Middle frontal gyrus (tissue), 1 donor: ENCODE measurements around the gene PITPNM1.

Experiments used
- DNase-seq: peaks from one replicate; pipeline ENCODE4 v3.0.0-alpha.2; 2015; ENCODE audit warnings: low spot score; ENCODE audit errors: extremely low spot score

The PITPNM1 gene

DNA sequence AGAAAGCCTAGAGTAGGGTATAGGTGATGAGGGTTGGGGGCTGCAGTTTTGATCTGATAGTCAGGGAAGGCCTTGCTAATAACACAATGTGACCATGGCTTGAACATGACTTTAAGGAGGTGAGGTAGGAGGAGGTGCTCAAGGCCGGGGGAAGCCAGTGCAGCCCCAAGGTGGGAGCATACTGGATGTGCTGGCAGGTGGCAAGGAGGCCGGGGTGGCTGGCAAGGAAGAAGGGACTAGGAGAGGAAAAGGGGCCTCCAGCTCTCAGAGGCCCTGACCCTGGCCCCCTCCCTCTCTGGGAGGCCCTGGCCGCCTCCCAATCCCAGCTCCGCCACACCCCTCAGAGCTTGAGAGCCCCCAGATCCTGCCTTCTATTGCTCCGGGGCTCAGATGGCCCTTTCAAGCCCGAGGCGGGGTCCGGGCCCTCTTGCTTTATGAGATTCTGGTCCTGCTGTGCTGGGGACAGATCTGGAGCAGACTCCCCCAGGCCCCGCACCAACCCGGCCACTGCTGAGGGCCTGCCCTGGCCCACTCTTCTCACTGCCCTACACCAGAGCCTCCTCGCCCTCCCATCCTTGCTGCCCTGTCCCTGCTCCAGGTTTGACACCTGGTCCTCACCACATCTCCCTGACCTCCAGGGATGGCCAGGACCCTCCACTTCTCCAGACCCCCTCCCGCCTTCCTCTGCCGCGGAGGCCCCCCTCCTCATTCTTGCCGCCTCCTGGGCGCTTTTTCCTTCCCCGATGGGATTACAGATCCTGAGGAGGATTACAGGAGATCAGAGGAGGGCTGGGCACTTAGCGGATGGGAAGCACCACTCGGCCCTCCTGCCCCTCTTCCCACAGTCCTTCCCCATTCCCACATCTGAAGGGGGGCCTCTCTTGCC, 1.8 kb downstream of the PITPNM1 start:
- DNase-seq = no peak

DNA sequence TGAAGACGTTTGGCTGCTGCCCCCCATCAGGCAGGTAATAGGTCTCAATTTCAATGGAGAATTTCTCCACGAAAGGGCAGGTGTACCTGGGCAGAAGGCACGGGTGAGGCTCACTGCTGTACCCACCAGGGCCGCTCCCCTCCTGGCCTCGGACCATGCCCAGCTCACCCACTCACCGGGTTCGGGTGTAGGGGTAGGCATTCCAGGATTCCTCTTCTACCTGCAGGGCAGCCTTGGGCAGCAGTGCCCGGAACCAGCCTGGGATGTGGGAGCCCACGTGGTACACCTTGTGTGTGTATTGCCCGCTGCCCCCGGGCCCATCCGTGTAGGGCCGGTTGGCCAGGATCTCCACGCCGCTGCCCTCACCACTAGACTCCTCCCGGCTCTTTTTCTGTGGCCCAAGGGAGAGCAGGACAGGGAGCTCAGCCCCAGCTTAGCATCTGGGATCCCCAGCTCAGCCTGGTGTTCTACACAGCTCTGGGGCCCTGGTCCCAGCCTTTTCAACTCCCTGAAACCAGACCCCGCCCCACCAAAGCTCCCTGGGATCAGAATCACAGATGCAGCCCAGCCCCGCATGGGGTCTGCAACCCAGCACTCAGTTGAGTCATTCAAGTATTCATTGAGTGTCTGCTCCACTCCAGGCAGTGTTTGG, 2.7 kb downstream of the PITPNM1 start:
- DNase-seq = no peak

DNA sequence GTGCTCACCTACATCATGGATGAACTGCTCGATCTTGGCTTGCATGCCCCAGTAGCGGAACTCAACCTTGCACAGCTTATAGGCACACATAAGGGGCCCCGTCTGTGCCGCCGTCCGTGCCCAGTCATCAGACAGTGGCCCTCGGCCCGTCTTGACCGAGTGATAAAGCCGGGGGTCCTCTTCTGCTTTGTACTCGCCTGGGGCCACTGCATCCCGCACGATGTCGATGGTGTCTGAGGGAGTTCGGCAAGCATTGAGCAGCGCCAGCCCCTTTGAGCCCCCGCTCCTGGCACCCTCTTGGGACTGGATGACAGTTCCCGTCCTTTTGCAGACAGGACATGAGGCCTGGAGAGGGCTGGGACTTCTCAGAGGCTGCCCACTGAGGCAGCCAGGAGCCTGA, 3.3 kb downstream of the PITPNM1 start:
- no peak for DNase-seq

DNA sequence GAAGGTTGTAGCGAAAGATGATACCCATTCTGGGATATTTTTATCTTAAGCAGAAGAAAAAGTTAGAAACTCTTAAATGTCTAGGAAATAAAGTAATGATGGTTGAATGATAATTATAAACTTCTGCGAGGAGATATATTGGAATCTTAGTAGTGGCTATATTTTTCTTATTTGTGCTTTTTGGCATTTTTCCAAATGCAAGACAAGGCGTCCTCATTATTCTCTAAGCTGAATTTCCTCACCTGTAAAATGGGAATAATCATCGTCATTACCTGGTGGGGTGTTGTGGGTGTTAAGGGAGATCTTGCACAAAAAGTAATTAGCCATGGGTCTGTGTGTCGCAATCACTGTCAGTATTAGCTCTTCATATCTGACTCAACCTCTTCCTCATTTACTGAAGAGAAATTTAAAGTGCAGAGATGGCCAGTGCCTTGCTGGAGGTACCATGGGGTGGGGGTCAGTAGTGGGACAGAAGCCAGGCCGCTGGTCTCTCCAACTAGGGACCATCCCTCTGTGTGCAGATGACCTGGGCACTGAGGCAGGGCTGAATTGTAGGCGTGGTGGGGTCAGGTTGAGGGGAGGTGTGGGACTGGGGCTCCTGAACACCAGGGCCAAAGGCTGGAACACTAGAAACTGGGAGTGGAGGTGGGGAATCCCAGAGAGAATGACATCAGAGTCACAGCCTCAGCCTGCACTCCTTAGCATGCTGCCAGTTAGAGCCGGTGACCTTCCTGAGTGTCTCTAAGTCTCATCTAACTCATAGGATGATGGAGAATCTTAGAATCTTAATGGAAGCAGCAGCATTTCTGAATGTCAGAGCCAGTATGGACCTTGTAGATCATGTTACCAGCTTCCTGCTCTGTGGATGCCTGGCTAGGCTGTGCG, 4.1 kb downstream of the PITPNM1 start:
- DNase-seq = no peak

DNA sequence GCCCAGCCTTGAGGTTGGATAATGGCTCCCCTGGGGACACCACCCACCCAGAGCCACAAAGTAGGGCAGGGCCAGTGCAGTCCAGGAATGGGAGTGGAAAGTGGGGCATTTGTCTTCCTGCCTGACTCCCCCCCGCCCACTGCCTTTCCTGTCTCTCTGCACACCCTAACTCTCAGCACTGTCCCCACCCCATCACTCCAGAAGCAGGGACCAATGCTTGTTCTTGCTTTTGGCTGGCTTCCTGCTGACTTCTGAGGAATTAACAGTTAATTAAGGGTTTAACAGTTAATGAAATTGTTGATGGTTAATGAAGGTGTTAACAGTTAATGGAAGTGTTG, 4.7 kb downstream of the PITPNM1 start:
- no peak for DNase-seq

DNA sequence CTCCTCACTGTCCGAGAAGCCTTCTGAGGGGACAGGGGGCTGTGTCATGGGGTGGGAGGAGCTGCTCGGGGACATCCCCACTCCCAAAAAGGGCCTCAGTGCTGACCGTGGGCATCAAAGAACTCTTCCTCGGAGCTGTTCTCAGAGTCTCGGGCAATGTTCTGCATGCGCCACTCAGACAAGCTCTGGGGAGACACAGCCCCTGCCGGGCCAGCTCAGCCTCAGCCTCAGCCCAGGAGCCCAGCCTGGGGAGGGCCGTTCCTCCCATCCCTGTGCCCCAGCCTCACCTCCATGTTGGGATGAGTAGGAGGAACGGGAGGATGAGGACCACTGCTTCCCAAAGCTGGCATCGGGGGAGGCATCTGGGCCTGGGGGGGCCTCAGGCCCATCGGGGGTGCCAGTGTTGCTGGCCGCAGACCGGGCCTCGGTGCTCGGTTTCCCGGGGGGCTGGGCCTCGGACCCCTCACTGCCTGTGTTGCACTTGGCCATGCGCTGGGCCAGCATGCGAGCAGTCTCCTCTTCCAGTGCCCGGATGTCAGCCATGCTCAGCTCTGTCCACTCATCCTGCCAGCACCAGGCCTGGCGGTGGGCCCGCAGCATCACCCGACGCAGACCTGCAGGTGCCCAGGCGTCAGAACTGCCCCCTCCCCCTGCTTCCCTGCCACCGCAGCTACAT, 5.2 kb downstream of the PITPNM1 start:
- DNase-seq = no peak

DNA sequence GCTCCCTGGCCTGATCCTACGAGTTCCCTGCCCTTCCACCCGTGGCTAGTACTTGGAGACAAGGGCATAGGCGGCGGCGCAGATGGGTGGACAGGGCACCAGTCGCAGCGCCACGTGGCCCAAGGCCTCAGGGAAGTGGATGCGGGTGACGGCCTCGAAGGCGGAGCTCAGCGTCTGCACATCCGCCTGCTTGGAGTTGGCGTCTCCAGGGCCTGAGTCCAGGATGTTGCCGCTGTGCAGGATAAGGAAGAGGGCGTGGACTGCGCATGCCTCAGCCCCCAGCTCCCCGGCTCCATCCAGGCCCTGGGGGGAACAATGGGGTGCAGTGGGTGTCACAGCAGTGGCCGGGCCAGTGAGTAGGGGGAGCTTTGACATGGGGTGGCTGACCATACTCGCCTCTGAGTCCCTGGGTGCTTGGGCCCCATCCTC, 6.6 kb downstream of the PITPNM1 start:
- DNase-seq = no peak

DNA sequence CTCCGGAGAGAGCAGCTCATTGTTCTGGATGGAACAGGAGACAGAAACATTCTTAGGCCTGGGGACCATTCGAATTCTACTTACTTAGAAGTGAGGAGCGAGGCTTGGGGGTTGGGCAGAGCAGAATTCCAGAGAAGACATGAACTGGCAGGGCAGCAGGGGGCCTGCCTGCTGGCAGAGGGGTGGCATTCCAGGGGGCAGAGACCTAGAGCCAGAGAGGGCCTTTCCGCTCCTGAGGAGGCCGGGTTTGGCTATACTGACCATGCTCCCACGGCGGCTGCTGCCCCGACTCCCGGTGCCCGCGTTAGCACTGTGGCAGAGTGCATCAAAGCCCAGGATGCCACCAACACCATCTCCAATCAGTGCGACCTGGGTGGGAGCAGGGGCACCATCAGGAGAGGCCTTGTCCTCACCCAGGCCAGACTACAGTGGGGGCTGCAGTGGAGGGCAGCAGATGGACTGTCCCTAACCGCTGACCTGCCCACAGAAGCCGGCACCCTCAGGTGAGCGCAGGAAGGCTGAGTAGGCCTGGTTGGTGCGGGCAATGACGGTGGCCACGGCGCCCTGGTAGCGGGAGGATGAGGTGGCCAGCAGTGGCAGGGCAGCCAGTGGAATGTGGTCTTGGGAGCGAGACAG, 7.4 kb downstream of the PITPNM1 start:
- DNase-seq = no peak

DNA sequence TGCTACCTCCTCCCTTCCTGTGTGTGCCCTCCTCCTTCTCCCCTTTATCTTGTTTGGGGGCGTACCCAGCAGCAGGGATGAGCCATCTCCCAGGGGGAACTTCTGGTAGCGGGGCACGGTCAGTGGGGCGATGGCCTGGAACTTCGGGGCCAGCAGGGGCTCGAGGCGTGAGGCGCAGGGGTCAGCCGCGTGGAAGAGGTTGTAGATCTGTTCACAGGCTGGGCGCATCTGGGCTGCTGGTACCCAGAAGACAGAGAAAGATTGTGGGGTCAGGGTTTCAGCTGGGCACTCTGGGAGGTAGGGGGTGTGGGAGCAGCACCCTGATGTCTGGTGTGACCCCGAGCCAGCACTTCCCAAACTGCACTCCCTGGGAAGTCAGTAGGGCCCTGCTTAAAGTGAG, 9.1 kb downstream of the PITPNM1 start:
- DNase-seq = no peak

DNA sequence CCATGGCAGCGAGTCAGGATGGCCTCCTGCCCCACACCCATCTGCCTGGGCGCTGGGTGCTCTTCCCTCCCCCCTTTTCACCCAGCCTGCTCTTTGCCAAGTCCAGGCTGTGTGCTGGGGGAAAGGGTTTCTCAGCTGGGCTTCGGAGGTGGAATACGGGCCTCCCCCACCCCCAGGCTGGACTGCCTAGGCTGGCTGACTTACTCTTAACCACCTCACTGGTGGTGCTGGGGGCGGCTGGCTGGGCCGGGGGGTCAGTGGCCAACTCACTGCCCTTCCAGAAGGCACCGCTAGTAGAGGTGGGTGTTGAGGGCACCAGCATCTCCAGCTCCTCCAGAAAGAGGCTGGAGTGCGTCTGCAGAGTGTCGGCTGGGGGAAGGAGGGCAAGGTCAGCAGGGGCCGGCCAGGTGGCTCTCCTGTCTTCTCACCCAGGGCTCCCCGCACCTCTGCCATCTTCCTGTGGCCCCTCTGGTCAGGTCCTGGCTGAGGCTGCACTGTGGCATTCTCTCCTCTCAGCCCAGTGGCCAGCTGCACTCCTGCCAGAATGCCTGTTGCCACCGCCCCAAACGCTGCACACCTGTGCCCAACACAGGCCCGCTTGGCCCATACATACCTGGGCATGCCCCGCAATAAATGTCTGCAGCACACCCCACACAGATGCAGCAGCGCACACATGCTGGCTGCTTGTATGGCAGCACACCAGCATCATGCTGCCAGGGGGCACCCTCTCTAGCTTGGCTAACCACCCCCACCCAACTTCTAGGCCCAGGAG, 9.7 kb downstream of the PITPNM1 start:
- no peak for DNase-seq

DNA sequence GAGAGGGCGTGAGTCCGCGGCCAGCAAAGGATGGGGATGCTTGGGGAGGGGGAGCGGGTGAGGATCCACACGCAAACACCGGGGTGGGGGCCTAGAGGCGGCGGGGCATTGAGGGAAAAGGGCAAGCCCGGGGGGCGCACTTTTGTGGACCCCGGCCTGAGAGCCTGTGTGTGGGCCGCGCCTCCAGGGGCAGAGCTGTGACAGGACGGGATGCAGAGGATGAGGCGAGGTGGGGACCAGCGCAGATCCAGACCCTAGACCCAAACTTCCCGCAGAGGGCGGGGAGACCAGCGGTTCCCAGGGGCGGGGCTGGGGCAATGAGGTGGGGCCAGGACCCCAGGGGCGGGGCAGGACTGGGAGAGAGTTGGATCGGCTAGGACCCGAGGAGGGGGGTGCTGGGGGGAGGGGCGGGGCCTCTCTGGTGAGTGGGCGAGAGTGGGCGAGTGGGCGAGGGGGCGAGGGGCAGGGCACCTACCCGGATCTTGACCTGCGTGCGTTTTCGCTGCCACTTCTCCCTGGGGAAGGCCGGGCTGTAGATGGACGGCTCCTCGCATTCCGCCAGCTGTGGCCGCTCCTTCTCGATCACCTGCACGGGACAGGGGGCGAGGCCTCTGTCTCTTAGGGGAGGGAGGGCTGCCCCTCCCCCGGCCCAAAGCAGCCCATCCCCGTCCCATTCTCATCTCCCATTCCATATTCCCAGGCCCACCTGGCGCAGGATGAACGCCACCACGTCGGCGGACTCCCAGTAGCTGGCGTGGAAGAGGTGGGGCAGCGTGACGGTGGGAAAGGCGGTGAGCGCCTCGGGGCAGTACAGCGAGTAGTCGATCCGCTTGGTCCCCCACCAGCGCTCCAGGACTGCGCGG, 10.6 kb downstream of the PITPNM1 start:
- no peak for DNase-seq

DNA sequence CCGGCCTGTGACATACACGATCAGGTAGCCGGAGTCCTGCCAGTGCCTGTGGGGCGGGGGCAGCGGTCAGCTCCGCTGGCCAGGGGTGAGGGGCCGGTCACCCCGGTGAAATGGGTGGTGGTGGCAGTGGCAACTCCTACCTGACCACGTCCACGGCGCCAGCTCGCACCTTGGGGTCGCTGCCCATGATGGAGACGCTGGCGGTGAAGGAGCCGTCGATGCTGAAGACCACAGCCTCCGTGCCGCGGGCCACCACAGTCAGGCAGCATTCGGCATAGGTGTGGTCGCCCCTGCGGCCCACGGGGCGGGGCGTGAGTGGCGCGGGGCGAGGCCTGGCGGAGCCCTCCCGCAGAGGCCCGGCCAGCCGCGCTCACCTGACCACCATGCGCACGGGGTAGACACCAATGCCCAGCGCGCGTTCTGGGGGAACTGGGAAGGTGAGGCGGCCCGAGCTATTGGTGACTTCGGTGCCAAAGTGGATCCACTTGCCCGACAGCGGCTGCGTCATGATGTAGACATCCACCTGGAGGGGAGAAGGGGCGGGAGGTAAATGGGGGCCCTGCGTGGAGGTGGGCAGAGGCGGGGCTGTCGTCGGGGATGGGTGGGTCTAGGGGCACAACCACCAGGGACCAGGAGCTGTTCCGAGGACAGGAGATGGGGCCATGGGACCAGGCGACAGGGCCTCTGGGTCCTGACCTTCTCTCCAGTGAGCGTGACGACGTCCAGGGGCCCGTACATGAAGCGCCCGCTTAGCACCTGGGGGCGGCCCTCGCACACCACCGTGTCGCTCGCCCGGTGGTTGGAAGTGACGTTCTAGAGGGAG, 11.4 kb downstream of the PITPNM1 start:
- no peak for DNase-seq

DNA sequence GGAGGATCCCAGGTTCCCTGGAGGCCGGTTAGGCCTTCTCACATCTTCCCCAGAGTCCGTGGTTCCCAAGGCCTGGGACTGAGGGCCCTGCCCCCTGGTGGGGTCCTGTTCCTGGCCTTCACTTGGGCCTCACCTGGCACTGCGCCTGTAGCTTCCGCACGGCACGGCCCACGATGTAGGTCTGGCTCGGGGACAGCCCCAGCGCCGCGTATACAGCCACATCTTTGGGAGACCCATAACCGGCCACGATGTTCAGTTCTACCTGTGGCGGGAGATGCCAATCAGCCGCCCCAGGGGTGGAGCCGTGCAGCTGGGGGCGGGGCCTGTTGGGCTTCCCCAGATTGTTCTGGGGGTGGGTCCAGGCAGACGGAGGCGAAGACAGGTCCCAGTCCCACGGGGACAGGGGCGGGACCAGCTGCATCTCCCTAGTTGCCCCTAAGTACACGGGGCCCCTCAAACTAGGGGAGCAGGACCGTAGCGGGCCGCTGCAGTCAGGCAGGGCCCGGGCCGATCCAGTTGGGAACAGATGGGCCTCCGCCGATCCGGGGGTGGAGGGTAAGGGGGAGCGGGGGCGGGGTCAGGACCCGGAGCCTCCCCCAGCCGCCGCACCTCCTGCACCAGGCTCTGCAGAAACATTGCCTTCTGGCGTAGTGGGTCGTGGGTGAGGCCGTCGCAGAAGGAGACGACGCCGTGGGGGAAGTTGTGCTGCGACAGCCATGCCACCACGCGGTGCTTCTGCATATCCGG, 12.2 kb downstream of the PITPNM1 start:
- DNase-seq = no peak

DNA sequence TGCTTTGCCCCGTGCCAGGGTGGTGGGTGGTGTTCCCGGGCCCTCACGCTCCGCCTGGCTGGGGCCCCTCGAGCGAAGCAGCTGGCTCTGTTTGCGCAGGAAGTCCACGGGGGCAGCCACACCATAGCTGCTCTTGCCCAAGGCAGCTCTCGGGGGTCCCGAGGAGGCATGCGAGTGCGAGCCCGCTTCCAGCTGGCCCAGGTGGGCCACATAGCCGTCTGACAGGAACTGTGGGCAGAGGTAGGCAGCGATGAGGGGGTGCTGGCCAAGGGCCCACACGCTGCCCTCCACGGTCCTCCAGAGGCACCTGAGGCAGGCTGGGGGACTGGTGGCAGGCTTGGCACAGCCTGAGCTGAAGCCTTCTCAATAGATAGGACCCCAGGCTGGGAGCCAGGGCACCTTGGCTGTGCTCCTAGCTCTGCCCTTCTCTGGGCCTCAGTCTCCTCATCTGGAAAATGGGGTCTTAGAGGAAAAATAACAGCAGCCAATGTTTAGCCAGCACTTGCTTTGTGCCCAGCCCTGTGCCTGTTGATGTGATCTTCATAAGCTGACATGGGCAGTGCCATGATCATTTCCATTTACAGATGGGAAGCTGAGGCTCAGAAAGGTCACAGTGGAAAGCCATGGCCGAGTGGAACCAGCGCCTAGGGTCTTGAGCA, 13.0 kb downstream of the PITPNM1 start:
- DNase-seq = no peak

DNA sequence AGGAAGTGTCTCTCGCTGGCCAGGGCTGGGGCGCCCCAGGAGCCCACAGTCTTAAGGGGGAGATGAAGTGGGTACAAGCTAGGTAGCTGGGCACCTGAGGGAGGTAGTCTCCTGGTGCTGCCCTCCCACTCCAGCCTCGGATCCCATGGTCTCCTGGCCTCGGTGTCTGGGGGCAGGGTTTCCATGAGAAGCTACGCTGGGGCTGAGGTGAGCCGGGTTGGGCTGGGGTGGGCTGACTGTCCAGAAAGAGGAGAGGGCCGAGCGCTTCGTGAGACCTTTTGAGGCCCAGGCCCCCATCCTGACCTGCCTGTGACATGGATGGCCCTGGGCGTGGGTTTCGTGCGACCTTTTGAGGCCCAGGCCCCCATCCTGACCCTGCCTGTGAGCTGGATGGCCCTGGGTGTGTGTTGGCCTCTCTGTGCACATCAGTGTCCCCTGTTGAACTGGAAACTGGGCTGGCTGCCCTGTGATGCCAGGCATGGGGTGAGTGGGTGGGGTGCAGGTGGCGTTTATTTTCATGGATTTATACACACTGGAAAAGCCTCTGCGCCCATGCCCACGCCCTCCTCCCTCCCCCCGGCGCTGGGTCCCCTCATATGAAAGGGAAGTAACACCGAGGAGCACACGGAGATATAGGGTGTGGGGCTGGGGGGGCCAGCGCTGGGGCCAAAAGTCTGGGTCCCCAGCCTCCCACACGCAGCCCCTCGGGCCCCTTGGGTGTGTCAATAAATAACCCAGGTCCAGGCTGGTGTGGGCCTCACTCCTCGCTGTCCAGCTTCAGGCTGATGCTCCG, 13.7 kb downstream of the PITPNM1 start:
- DNase-seq = no peak

DNA sequence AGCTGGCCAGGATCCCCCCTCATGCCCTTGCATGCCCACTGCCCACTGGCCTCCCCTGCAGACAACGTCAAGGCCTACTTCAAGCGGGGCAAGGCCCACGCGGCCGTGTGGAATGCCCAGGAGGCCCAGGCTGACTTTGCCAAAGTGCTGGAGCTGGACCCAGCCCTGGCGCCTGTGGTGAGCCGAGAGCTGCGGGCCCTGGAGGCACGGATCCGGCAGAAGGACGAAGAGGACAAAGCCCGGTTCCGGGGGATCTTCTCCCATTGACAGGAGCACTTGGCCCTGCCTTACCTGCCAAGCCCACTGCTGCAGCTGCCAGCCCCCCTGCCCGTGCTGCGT, 14.5 kb downstream of the PITPNM1 start:
- no peak for DNase-seq
